Measurements from ENCODE around the gene SLC16A11.

GRCh38 chr17:7005716-7006115 lies 38.2 kb downstream of the SLC16A11 start:
- no peak for TF ChIP-seq CTCF (optimal IDR thresholded peaks at IDR 0.05 in 1 of 3, IDR thresholded peaks at IDR 0.05 in 1 of 3, conservative IDR thresholded peaks at IDR 0.05 in 1 of 3; ENCODE audit: extremely low read depth in 1 of 3, insufficient read depth in 2 of 3, low read length in 3 of 3)
- no peak for TF ChIP-seq EZH2 (IDR thresholded peaks at IDR 0.05; ENCODE audit: low read length)

Measured in keratinocyte (primary cell).